Stimulated activated naive B cell treated with anti-CD40 and anti-IgM and Interleukin-4, amounts not matched to agents 10 μg/mL and 1 μg/mL and 100 μg/mL, for 72 hours (primary cell): ENCODE measurements around the gene TTLL7.

ENCODE experiments used
- ATAC-seq, 2 donors: fragments of 150-1000 bp; cut with Tn5 transposase; replicated peaks; 2 replicates each; pipeline ENCODE4 v1.10.0; 2021; ENCODE audit warnings: moderate library complexity in 1 of 2
- DNase-seq: peaks from one replicate; pipeline ENCODE4 v3.0.0; 2021
- H3K27ac Mint-ChIP-seq: one replicate; pipeline ENCODE4 v1.8.0; 2022; ENCODE audit warnings: mild to moderate bottlenecking, mixed read lengths
- H3K27me3 Mint-ChIP-seq, 2 donors: one replicate each; pipeline ENCODE4 v1.8.0; 2022; ENCODE audit warnings: mixed read lengths in 2 of 2
- H3K36me3 Mint-ChIP-seq, 2 donors: one replicate each; pipeline ENCODE4 v1.8.0; 2022; ENCODE audit warnings: mixed read lengths in 2 of 2, mild to moderate bottlenecking in 1 of 2
- H3K4me1 Mint-ChIP-seq, 2 donors: one replicate each; pipeline ENCODE4 v1.8.0; 2022; ENCODE audit warnings: mixed read lengths in 2 of 2, mild to moderate bottlenecking in 1 of 2
- H3K4me3 Mint-ChIP-seq, 2 donors: one replicate each; pipeline ENCODE4 v1.8.0; 2022; ENCODE audit warnings: mild to moderate bottlenecking in 2 of 2, mixed read lengths in 2 of 2, moderate library complexity in 1 of 2
- H3K9me3 Mint-ChIP-seq, 2 donors: one replicate each; pipeline ENCODE4 v1.8.0; 2022; ENCODE audit warnings: mixed read lengths in 2 of 2, mild to moderate bottlenecking in 1 of 2

Gene TTLL7

DNA sequence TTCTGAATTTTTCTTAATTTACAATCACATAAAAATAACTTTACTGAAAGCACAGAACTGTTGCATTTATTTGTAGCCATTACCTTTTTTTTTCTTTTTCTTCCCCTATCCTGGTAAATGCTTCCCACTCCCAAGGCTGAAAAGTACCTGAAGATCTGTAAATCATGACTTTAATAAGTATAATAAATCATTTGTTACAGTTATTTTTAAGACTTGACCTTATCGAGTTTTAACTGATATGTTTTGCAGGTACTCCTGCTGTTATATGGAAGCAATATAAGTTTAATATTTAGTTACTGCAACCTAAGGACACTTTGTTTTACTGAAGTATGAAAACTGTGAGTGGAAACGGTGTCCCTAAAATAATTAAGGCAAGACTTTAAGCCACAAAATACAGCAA is 142.6 kb downstream of the TTLL7 start:
- DNase-seq, result no peak
- H3K4me3 Mint-ChIP-seq, result no peak overlapping the region
- no peaks in the 10 kb centered on the region for H3K36me3 Mint-ChIP-seq
- no peak for ATAC-seq
- H3K9me3 Mint-ChIP-seq, result no peaks in the 10 kb centered on the region
- H3K27me3 Mint-ChIP-seq, result peaks cover 5 to 18% of the 10 kb centered on the region in 2 donors
- peaks cover 5 to 11% of the 10 kb centered on the region in 2 donors for H3K4me1 Mint-ChIP-seq
- H3K27ac Mint-ChIP-seq, result no peak overlapping the region

DNA sequence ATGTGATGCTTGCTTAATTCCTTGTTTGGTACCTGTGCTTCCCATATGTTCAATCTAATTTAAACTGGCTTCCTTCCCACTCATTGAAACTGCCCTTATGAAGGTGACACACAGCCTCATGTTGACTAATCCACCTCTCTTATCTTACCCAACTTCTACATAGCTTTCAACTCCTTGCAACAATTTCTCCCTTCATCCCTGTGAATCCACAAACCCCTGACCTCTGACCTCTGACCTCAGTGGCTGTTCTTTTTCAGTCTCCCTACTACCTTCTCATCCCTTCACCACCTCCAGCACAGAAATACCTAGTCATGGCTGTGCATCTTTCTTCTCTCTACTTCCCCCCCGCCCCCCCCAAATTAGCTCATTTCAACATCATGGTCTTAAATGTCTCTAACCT is 144.5 kb downstream of the TTLL7 start:
- Mint-ChIP-seq H3K27ac (no peak overlapping the region), H3K36me3 (no peaks in the 10 kb centered on the region), H3K27me3 (peaks cover 5 to 8% of the 10 kb centered on the region in 2 donors), H3K4me1 (peaks cover 0 to 2% of the 10 kb centered on the region in 2 donors), H3K4me3 (no peak overlapping the region), H3K9me3 (no peaks in the 10 kb centered on the region)
- no peak for DNase-seq
- ATAC-seq, result no peak

DNA sequence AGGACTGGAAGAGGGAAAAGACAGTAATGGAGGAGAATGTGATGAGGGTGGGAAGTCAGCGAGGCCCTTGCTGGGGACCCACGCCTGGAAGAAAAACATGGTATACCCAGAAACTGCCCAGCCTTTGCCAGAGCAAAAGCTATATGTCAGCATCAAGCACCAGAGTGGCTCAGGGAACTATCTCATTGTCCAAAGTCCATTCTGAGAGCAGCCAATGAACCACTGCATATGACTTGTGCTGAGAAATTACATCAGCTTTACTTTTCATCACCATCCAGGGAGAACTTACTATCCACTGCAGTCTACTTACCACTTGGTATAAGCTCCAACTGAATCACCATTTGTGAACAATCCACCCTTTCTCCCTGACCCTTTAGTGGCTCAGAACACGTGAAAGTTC is 148.1 kb downstream of the TTLL7 start:
- no peaks in the 10 kb centered on the region for H3K9me3 Mint-ChIP-seq
- no peak overlapping the region for H3K4me3 Mint-ChIP-seq
- no peaks in the 10 kb centered on the region for H3K36me3 Mint-ChIP-seq
- H3K27me3 Mint-ChIP-seq, result peaks cover 5 to 8% of the 10 kb centered on the region in 2 donors
- H3K4me1 Mint-ChIP-seq, result peaks cover 0 to 2% of the 10 kb centered on the region in 2 donors
- DNase-seq, result no peak
- H3K27ac Mint-ChIP-seq, result no peak overlapping the region
- no peak for ATAC-seq

DNA sequence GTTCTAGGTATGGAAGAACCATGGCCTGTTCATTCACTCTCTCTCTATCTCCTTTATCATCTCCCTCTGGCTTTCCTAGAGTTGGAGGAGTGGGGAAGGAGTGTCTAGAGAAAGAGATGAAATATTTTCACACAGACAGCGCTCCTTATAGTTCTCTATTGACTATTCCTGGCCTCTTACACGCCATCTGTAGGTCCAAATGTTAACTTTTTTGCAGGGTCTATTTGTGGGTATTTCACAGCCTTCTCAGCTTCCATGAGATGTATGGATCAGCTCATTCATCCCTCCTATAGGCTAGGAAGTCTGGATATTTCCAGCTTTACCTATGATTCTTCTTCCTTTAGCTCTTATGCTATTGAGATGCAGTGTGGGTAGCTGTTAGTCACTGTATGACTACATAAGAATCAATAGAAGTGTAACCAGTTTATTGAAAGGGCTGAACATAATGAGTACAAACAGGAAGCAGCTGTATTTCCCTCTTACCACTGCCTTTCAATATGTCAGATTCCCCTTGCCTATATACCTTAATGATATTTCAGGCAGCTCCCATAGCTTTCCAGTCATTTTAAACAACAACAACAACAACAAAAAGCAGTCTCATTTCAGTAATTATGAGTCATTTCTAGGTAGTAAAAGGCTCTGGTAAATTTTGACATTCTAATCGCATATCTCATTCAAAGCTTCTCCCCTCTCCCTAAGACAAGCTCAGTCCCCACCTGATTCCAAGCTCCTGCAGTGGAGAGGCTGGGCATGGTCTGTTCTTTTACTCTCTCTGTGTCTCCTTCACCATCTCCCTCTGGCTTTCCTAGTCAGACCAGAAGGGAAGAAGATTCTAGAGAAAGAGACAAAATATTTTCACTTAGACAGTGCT is 149.5 kb downstream of the TTLL7 start:
- no peaks in the 10 kb centered on the region for H3K9me3 Mint-ChIP-seq
- DNase-seq, result no peak
- peak in 1 of 2 donors; percentile 38 for ATAC-seq
- H3K4me3 Mint-ChIP-seq, result no peak overlapping the region
- peaks cover 0 to 2% of the 10 kb centered on the region in 2 donors for H3K36me3 Mint-ChIP-seq
- no peak overlapping the region for H3K27ac Mint-ChIP-seq
- H3K27me3 Mint-ChIP-seq, result no peaks in the 10 kb centered on the region
- peaks cover 0 to 2% of the 10 kb centered on the region in 2 donors for H3K4me1 Mint-ChIP-seq

DNA sequence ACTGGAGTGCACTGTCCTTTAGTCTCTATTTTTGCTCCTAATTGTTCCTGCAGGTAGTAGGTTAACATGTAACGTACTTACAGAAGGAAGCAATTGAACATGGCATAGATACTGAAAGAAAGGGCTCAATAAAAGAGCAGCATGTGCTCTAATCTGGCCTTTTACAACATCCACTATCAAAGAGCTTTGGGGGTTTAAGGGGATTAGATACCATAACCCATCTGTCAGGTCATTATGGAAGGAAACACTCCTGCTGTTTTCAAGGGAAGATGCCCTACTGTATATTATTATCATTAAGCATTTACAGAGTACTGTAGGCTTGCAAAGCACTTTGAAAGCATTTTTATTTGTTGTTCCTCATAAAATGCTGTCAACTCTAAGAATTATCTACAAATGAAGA is 152.8 kb downstream of the TTLL7 start:
- H3K27ac Mint-ChIP-seq, result no peak overlapping the region
- no peak overlapping the region for H3K4me3 Mint-ChIP-seq
- ATAC-seq (no peak), DNase-seq (no peak)
- peaks cover 0 to 3% of the 10 kb centered on the region in 2 donors for H3K36me3 Mint-ChIP-seq
- no peaks in the 10 kb centered on the region for H3K27me3 Mint-ChIP-seq
- peaks cover 0 to 2% of the 10 kb centered on the region in 2 donors for H3K4me1 Mint-ChIP-seq
- no peaks in the 10 kb centered on the region for H3K9me3 Mint-ChIP-seq

DNA sequence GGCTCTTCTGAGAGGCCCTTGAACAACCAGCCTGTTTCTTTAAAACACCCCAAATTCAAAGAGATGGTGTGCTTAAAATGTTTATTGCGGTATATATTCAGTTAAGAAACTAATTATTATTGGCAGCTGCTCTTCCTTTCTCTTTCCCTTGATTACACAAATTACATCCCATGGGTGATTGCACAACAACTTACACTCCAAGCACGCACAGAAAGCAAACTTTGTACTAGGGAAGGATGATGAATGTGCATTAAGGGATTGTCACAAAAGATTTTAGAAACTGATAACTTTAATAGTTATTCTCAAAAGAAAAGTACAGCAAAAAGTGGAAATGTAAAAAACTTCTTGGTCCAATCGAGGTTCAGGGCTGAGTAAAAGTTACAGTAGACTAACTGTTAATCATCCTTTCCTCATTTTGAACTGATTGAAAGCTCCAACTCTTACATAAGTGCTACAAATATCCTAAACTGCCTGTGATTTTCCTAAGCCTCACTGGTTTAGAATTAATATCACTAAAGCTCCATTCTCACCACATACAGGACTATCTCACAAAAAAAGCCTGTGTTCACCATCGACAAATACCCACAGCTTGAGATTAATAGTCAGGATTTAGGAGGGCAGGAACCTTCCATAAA is 153.4 kb downstream of the TTLL7 start:
- Mint-ChIP-seq H3K27ac (no peak overlapping the region), H3K27me3 (no peaks in the 10 kb centered on the region), H3K36me3 (peaks cover 0 to 3% of the 10 kb centered on the region in 2 donors), H3K4me3 (no peak overlapping the region), H3K4me1 (peaks cover 0 to 2% of the 10 kb centered on the region in 2 donors), H3K9me3 (no peaks in the 10 kb centered on the region)
- DNase-seq (no peak), ATAC-seq (no peak)

DNA sequence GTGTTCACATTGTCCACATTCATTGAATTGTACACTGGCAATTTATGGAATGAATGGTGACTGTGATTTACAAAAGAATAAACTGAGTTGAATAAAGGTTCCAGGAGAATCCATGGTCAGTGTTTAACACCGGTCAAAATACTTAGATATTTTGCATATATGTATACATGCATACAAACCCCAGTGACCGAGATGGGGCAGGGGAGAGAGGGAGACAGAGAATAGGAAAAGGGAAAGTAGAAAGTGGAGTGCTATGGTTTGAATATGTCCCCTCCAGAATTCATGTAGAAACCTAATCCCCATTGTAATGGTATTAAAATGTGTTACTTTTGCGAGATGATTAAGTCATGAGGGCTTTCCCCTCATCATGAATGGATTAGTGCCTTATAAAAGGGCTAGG is 154.4 kb downstream of the TTLL7 start:
- Mint-ChIP-seq H3K27me3 (no peaks in the 10 kb centered on the region), H3K4me3 (no peak overlapping the region), H3K4me1 (no peaks in the 10 kb centered on the region), H3K36me3 (peaks cover 0 to 3% of the 10 kb centered on the region in 2 donors), H3K27ac (no peak overlapping the region), H3K9me3 (no peaks in the 10 kb centered on the region)
- DNase-seq (no peak), ATAC-seq (no peak)

DNA sequence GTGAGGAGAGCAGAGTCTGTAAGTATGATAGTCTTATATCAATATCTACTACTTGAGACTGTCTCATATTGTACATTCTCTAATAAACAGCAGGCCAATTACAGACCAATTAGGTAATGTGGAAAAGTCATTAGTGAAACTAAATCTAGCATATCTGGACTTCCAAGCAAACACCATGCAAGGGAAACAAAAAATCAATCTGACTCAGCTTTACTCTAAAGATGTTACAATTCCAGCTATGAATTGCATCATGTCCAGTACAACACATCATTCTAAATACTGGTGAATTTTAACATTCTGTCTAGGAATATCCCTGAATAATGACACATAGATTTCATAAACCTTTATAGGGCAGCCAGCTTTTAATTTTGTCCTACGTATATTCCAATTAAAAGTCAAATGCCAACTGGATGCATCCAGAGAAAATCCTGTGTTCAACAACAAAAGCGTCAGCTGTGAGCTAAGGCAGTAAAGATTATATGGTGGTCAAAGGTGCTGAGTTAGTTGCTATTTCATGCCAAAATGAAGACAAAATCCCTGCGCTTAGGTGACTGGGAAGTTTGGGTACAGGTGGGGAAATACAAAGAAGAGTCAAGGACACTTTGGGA is 159.3 kb downstream of the TTLL7 start:
- no peaks in the 10 kb centered on the region for H3K9me3 Mint-ChIP-seq
- H3K36me3 Mint-ChIP-seq, result peaks cover 0 to 6% of the 10 kb centered on the region in 2 donors
- ATAC-seq (no peak), DNase-seq (no peak)
- H3K4me1 Mint-ChIP-seq, result peaks cover 0 to 2% of the 10 kb centered on the region in 2 donors
- no peak overlapping the region for H3K27ac Mint-ChIP-seq
- peaks cover 0 to 3% of the 10 kb centered on the region in 2 donors for H3K27me3 Mint-ChIP-seq
- H3K4me3 Mint-ChIP-seq, result no peak overlapping the region

DNA sequence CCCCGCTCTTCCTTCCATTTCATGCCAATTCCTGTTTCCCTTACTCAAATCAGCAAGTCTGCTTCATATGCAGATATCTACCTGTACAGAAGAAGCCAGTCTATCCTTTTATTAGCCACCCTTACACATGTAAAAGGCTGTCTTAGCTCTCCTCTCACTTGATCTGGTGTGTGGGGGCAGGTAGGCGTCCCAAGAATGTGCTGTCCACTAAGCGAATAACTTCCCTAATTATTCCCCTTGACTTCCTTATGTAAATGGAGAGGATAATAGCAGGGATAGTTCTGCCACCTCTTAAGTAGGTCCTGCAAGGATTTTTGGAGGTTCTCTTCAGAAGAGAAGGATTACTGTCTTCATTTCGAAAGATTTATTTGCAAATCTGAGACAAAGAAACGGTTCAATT is 160.4 kb downstream of the TTLL7 start:
- peaks cover 0 to 3% of the 10 kb centered on the region in 2 donors for H3K27me3 Mint-ChIP-seq
- peaks cover 0 to 2% of the 10 kb centered on the region in 2 donors for H3K4me1 Mint-ChIP-seq
- H3K4me3 Mint-ChIP-seq, result no peak overlapping the region
- DNase-seq, result no peak
- peaks cover 0 to 4% of the 10 kb centered on the region in 2 donors for H3K36me3 Mint-ChIP-seq
- no peak for ATAC-seq
- no peaks in the 10 kb centered on the region for H3K9me3 Mint-ChIP-seq
- no peak overlapping the region for H3K27ac Mint-ChIP-seq

DNA sequence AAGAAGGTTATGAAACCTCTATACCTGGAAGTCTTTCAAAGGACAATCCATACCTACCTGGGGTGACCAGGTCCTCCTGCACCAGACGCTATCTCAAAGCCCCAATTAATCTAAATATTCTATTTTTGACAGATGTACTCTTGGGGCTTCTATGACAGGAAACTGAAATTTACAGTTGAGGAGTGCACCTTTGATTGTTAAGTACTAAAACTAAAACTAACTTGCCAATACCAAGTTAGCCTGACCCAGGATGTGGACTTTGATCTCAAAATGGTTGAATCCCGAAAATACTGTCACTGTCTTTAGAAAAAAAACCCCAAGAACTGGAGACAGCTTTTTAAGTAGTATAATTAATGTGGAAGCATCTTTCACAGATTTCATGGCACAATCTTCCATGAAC is 162.4 kb downstream of the TTLL7 start:
- ATAC-seq, result no peak
- Mint-ChIP-seq H3K4me3 (no peak overlapping the region), H3K27ac (no peak overlapping the region), H3K27me3 (peaks cover 0 to 3% of the 10 kb centered on the region in 2 donors), H3K36me3 (peaks cover 0 to 4% of the 10 kb centered on the region in 2 donors), H3K9me3 (no peaks in the 10 kb centered on the region), H3K4me1 (peaks cover 0 to 2% of the 10 kb centered on the region in 2 donors)
- DNase-seq, result no peak

DNA sequence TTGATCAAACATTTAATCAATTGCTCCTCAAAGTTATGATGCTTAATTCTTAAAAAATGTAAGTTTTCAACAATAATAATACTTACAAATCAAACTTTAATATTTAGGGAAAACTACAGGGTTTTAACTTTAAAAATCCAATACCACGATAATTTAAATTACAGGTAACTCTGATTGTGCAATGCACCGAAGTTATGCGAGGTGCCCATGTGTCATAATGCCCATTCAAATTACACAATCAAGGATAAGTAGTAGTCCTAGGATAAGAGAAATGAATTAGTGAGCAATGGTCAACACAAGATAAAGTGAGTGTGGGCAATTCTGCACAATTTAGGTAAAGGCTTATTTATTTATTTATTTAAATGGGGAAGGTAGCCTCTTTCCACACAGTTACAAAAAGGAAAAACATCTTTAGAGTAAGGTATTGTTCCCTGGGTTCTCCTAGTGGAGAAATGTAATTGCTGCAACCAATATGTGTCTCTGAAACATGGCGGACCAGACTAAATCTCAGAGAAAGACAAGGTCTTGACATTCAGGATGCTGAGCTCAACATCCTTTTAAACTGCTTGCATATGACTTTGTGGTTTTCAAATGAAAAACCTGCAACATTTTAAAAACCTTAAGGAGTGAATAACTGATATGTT is 164.2 kb downstream of the TTLL7 start:
- DNase-seq (no peak), ATAC-seq (no peak)
- H3K4me1 Mint-ChIP-seq, result peaks cover 0 to 2% of the 10 kb centered on the region in 2 donors
- H3K27me3 Mint-ChIP-seq, result peaks cover 0 to 3% of the 10 kb centered on the region in 2 donors
- no peak overlapping the region for H3K27ac Mint-ChIP-seq
- no peak overlapping the region for H3K4me3 Mint-ChIP-seq
- H3K9me3 Mint-ChIP-seq, result no peaks in the 10 kb centered on the region
- peaks cover 0 to 4% of the 10 kb centered on the region in 2 donors for H3K36me3 Mint-ChIP-seq

DNA sequence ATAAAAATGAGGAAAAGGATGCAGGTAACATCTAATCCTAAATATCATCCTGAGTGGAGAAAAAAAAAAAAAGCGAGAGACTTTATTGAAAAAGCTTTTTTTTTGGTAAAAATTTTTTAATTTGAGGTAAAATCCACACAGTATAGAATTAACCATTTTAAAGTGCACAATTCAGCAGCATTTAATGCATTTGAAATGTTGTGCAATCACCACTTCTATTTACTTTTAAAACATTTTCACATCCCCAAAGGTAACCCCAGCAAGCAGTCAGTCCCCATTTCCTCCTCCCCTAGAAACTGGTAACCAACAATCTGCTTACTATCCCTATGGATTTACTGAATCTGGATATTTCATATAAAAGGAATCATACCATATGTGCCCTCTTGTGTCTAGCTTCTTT is 166.7 kb downstream of the TTLL7 start:
- no peaks in the 10 kb centered on the region for H3K4me1 Mint-ChIP-seq
- no peak overlapping the region for H3K27ac Mint-ChIP-seq
- DNase-seq, result no peak
- no peaks in the 10 kb centered on the region for H3K9me3 Mint-ChIP-seq
- no peak for ATAC-seq
- no peak overlapping the region for H3K4me3 Mint-ChIP-seq
- H3K36me3 Mint-ChIP-seq, result no peaks in the 10 kb centered on the region
- H3K27me3 Mint-ChIP-seq, result peaks cover 0 to 7% of the 10 kb centered on the region in 2 donors

DNA sequence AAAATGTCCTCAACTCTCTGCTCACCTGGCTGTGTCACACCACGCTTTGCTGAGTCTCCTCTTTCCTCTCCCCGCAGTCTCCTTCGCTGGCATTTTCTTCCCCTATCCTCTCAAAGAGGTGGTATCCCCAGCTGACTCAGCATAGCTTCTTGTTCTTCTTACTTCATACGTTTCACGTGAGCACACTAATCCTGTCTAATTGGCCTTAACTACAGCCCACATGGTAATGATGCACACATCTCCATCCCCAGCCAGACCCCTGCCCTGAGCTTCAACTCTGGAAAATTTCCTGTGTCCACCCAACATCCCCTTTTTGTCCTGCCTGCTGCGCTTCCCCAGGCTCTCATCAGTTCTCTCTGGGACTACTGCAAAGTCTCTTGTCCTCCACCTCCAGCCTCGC is 169.8 kb downstream of the TTLL7 start:
- Mint-ChIP-seq H3K4me3 (no peak overlapping the region), H3K4me1 (no peaks in the 10 kb centered on the region), H3K36me3 (no peaks in the 10 kb centered on the region), H3K27me3 (peaks cover 0 to 7% of the 10 kb centered on the region in 2 donors), H3K27ac (no peak overlapping the region), H3K9me3 (peaks cover 0 to 3% of the 10 kb centered on the region in 2 donors)
- DNase-seq (no peak), ATAC-seq (no peak)

DNA sequence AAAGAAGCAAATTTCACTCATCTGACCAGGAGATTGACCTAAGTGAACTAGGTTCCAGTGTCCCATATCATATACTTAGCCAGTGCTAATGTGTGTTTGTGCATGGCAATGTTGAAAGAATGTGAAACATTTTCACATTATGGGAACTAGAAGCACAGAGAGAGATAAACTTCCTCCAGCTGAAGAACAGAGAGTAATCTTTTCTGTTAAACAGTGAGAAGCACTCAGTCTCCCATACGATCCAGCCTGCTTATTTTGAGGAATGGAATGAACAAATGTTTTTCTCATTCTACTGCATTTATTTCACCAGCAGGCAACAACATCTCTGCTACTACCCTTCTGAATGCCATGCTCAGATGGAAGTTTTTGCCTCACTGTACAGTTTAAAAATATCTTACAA is 170.5 kb downstream of the TTLL7 start:
- no peak overlapping the region for H3K27ac Mint-ChIP-seq
- H3K4me1 Mint-ChIP-seq, result no peaks in the 10 kb centered on the region
- no peak overlapping the region for H3K4me3 Mint-ChIP-seq
- H3K9me3 Mint-ChIP-seq, result peaks cover 0 to 5% of the 10 kb centered on the region in 2 donors
- no peaks in the 10 kb centered on the region for H3K36me3 Mint-ChIP-seq
- no peak for DNase-seq
- peaks cover 0 to 7% of the 10 kb centered on the region in 2 donors for H3K27me3 Mint-ChIP-seq
- ATAC-seq, result no peak
